Measurements from ENCODE around the gene ANGPT4.

ANGPT4 gene

DNA sequence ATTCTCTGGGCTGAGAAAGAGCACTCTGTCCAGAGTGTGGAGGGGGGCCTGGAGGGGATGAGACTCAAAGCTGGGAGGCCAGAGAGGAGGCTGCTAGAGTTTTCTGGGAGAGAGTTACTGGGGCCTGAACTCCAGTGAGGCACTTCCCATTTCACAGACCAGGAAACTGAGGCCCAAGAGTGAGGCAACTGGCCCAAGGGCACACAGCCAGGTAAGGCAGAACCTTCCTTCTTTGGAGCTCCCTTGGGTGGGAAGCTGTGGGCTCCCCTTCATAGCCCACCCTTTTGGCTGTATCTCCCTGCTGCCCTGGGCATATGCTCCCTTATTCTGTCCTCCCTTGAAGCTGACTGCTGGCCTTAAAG lies 34.4 kb downstream of the ANGPT4 start:
- TF ChIP-seq CTCF (IDR thresholded peaks at IDR 0.05; ENCODE audit: low read depth, low read length) = no peak

DNA sequence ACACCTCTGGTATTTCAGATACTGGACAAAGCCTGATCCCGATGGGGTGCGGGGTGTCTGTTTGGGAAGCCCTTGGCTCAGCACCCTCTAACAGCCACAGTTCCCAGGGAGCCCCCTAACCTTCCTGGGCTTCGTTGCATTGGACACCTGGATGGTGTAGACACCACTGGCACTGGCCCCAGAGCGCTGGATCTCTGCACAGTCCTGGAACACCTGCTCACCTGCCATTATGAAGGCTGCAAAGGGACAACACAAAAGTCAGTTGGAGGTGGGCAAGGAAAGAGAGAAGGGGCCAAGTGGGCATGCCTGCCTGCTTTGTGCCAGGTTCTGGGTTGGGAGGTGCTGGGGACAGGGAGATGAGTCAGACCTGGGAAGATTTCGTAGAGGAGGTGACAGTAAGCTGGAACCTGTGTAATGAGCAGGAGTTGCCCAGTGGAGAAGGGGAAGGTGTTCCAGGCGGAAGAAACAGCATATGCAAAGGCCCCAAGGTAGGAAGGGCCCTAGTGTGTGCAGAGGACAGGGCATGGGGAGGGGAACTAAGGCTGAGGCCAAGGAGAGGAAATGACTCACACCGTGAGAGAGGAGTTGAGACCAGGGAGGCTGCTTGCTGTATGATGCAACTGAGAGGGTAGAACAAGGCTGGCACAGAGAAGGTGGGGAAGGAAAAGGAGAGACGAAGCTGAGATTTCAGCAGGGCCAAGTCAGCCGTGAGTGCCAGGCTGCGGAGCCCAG lies 34.9 kb downstream of the ANGPT4 start:
- no peak for TF ChIP-seq CTCF (IDR thresholded peaks at IDR 0.05; ENCODE audit: low read depth, low read length)

More for the DNA sequence above, 34.4 kb downstream of the ANGPT4 start:
- no peak for DNase-seq (ENCODE audit: extremely low read depth, low read depth)

GRCh38 chr20:879626-880025 lies 36.5 kb downstream of the ANGPT4 start:
- TF ChIP-seq CTCF (IDR thresholded peaks at IDR 0.05; ENCODE audit: low read depth, low read length) = no peak
- no peak for DNase-seq (ENCODE audit: extremely low read depth, low read depth)

More for the DNA sequence above, 34.9 kb downstream of the ANGPT4 start:
- no peak for DNase-seq (ENCODE audit: extremely low read depth, low read depth)

- no peak for TF ChIP-seq CTCF (IDR thresholded peaks at IDR 0.05; ENCODE audit: low read depth, low read length)
- no peak for DNase-seq (ENCODE audit: extremely low read depth, low read depth)
These were observed 37.4 kb downstream of the ANGPT4 start for GRCh38 chr20:878511-879307.

DNA sequence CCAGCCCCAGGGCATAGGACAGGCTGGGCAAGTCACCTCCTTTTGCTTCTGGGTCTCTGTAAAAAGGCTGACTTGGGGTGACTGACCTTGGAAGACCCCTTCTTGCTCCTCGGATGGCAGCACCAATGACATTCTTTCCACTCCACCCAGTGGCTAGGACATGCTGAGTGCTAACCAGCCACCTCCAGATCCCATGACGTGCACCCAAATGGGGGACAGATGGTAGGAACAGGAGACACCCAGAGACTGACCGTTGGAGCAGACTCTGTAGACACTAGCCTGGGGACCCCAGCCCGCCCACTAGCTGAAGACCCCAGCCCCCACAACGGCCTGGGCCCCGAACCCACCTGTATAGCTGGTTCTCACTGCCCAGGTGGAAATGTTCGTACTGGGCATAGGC lies 38.3 kb downstream of the ANGPT4 start:
- no peak for DNase-seq (ENCODE audit: extremely low read depth, low read depth)
- no peak for TF ChIP-seq CTCF (IDR thresholded peaks at IDR 0.05; ENCODE audit: low read depth, low read length)

DNA sequence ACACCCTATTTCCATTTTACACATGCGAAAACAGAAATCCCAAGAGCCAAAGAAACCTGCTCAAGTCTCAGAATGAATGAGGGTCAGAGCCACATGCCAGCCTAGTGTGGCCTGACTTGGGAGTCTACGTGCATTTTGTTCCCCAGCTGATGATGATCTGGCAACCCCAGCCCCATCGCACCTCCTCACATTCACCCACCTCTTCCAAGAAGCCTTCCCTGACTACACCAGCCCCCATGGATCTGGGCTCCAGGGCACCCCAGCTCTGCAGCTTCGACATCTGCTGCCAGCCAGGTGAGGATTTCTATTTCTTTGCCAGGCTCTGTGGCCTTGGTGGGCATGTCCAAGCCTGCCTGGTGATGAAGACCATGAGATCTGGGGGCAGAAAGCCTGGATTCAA lies 41.0 kb downstream of the ANGPT4 start:
- no peak for TF ChIP-seq CTCF (IDR thresholded peaks at IDR 0.05; ENCODE audit: low read depth, low read length)
- no peak for DNase-seq (ENCODE audit: extremely low read depth, low read depth)
